ENCODE measurements around the gene SMARCE1.

Gene SMARCE1

DNA sequence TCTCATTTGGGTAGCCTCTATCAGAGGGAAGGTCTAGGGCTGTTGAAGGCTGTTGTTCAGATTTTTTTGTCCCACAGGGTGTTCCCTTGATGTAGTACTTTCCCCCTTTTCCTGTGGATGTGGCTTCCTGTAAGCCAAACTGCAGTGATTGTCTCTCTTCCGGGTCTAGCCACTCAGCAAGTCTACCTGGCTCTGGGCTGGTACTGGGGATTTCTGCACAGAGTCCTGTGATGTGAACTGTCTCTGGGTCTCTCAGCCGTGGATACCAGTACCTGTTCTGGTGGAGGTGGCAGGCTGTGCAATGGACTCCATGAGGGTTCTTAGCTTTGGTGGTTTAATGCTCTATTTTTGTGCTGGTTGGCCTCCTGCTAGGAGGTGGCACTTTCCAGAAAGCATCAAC is 59.1 kb downstream of the SMARCE1 start:
- TF ChIP-seq REST (IDR thresholded peaks at IDR 0.05; ENCODE audit: insufficient read depth in 1 of 2, low read depth in 2 of 2, low read length in 2 of 2): no peak
- TF ChIP-seq SIN3A (IDR thresholded peaks at IDR 0.05; ENCODE audit: borderline replicate concordance, insufficient read depth, low read length): no peak
- TF ChIP-seq TAF1 (IDR thresholded peaks at IDR 0.05; ENCODE audit: borderline replicate concordance, insufficient read depth, low read length): no peak
- TF ChIP-seq POLR2AphosphoS5 (IDR thresholded peaks at IDR 0.05; ENCODE audit: low read depth, low read length): no peak
- TF ChIP-seq FOXP2 (optimal IDR thresholded peaks at IDR 0.05; ENCODE audit: borderline replicate concordance, extremely low read depth, extremely low read length, insufficient read depth): no peak

DNA sequence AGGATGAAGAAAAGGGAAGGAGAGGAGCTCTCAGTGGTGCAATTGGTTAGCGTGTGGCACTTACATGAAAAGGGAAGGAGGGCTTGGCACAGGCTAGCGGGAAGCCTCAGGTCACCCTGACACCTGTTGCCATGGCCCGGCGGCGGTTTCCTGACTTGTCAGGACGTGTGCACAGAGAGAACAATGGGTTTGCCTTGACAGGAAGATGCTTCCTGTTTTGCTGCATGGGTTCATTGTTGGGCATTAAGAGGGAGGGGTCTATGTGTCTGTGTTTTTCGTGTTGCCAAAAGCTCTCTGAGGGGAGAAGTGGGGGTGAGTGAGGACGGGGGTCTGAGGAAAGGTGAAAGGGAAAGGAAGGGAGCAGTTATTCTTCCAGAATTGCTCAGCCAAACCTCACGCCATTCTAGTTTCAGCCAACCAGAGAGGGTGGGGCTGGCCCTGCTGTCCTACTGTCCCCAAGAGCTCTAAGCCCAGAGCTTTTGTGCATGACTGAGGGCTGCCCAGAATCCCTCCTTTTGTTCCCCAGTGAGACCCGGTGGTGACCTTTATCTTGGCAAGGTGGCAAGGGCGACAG is 65.2 kb downstream of the SMARCE1 start:
- TF ChIP-seq TAF1 (IDR thresholded peaks at IDR 0.05; ENCODE audit: borderline replicate concordance, insufficient read depth, low read length) (no peak), FOXP2 (optimal IDR thresholded peaks at IDR 0.05; ENCODE audit: borderline replicate concordance, extremely low read depth, extremely low read length, insufficient read depth) (no peak), POLR2AphosphoS5 (IDR thresholded peaks at IDR 0.05; ENCODE audit: low read depth, low read length) (no peak), REST (IDR thresholded peaks at IDR 0.05; ENCODE audit: insufficient read depth in 1 of 2, low read depth in 2 of 2, low read length in 2 of 2) (no peak), SIN3A (IDR thresholded peaks at IDR 0.05; ENCODE audit: borderline replicate concordance, insufficient read depth, low read length) (no peak)

- TF ChIP-seq FOXP2 (optimal IDR thresholded peaks at IDR 0.05; ENCODE audit: borderline replicate concordance, extremely low read depth, extremely low read length, insufficient read depth) (no peak), TAF1 (IDR thresholded peaks at IDR 0.05; ENCODE audit: borderline replicate concordance, insufficient read depth, low read length) (no peak), REST (IDR thresholded peaks at IDR 0.05; ENCODE audit: insufficient read depth in 1 of 2, low read depth in 2 of 2, low read length in 2 of 2) (no peak), POLR2AphosphoS5 (IDR thresholded peaks at IDR 0.05; ENCODE audit: low read depth, low read length) (no peak), SIN3A (IDR thresholded peaks at IDR 0.05; ENCODE audit: borderline replicate concordance, insufficient read depth, low read length) (no peak)
Measured at GRCh38 chr17:40580140-40580539, 67.5 kb downstream of the SMARCE1 start.

- TF ChIP-seq REST (IDR thresholded peaks at IDR 0.05; ENCODE audit: insufficient read depth in 1 of 2, low read depth in 2 of 2, low read length in 2 of 2) (no peak), POLR2AphosphoS5 (IDR thresholded peaks at IDR 0.05; ENCODE audit: low read depth, low read length) (no peak), SIN3A (IDR thresholded peaks at IDR 0.05; ENCODE audit: borderline replicate concordance, insufficient read depth, low read length) (no peak), FOXP2 (optimal IDR thresholded peaks at IDR 0.05; ENCODE audit: borderline replicate concordance, extremely low read depth, extremely low read length, insufficient read depth) (no peak), TAF1 (IDR thresholded peaks at IDR 0.05; ENCODE audit: borderline replicate concordance, insufficient read depth, low read length) (no peak)
Measured at GRCh38 chr17:40579471-40579870, 68.1 kb downstream of the SMARCE1 start.

Data from PFSK-1 (cell line).